Cortex of kidney (tissue), 1 donor: ENCODE data around the gene WDR59.
"Not testable (repeated sequence)": the region's sequence is repeated elsewhere in the genome, so short reads cannot be mapped to it uniquely, and the experiment has no call there.

Source experiments
- DNase-seq: peaks from one replicate; lab custom pipeline; 2025; lab: John Stamatoyannopoulos, UW

Gene WDR59

GRCh38 chr16:75012380-75013081 is 27.6 kb upstream of the WDR59 start:
- no peak for DNase-seq

GRCh38 chr16:75011634-75012307 is 26.8 kb upstream of the WDR59 start:
- DNase-seq = no peak

DNA sequence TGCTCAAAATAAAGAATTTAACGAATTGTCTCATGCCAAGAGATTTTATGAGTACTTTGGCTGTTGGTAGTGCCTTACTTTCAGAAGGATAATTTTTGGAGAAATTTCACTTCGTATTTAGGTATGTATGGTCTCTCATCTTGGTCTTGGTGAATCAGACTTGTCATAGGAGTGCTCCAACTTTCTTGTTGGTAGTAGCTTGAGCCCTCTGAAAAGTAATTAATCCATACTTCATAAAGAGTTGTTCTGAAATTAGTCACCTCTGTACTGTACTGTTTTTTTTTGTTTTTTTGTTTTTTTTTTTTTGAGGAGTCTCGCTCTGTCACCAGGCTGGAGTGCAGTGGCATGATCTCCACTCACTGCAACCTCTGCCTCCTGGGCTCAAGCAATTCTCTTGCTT is 25.5 kb upstream of the WDR59 start:
- no peak for DNase-seq

GRCh38 chr16:75007443-75007842 is 22.5 kb upstream of the WDR59 start:
- no peak for DNase-seq

DNA sequence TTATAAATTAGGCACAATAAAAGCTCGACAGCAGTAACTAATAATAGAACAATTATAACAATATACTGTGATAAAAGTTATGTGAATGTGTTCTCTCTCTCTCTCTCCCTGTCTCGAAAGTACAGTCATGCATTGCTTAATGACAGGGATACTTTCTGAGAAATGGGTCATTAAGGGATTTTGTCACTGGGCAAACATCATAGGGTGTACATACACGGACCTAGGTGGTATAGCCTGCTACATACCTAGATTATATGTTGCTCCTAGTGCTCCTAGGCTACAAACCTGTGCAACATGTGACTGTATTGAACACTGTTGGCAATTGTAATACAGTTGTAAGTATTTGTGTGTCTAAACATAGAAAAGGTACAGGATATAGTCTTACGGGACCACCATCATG is 20.8 kb upstream of the WDR59 start:
- no peak for DNase-seq

DNA sequence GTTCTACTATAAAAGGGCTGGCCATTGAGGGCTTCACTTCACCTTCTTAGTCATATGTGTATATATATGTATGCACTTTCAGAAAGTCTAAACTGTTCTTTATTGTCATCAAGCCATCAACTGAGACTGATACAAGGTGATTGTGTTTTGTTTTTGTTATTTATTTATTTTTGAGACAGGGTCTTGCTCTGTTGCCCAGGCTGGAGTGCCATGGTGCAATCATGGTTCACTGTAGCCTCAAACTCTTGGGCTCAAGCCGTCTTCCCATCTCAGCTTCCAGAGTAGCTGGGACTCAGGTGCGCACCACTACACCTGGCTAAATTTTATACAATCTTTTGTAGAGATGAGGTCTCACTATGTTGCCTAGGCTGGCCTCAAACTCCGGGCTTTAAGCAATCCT is 19.5 kb upstream of the WDR59 start:
- no peak for DNase-seq

DNA sequence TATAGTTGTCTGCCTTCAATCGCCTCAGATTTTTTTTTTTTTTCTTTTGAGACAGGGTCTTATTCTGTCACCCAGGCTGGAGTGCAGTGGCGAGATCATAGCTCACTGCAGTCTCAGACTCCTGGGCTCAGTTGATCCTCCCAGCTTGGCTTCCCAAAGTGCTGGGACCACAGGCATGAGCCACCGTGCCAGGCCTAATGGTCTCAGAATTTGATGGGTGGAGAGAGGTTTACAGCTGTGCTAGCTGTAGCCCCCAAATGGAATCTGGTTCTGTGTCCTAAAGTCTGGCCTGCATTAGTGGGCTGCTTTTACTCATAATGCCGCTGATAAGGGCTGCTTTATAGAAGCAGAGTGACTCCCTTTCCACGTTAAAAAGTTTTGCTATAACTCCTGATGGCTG is 19.0 kb upstream of the WDR59 start:
- no peak for DNase-seq

DNA sequence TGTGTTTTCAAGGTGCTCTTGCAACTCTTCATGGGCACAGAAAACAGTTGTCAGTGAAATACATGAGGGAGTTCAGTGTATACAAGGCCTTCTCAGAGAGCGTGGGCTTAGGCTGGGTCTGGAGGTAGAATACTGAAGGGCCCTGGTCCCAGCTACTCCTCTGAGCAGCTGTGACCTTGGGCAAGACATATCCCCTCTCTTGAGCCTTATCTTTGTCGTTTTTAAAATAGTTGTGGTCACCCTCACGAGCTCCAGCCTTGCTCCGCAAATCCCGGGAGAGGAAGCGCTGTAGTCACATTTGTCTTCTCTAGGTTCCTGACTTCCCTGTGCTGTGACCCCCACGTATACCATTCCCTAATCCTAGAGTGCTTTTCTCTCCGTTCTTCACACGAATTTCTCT is 17.6 kb upstream of the WDR59 start:
- no peak for DNase-seq

DNA sequence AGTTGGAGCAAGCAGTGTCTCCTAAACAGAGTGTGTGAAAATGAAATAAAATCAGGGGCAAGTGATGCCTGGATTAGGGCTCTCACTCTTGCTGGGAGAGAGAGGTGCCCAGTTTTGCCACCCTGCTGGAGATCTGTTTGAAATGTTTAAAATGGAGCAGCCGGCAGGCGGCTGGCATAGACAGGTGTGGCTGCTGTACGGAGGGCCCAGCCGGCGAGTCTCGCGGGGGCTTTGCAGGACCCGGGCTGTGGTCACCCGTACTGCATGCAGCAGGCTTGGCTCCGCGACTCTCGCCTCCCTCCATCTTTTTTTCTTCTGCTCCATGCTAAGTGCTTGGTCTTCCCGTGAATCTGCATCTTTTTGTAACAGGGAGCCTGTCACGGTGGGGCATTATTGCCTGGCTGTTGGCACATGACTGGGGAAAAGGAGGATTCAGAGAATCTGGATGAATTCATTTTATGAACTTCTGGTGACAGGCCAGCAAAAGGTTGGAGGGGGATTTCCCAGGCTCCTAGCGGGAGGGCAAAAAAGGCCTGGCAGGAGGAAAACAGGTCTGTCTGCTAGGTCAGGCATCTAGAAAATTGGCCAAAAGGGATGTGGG is 15.7 kb upstream of the WDR59 start:
- DNase-seq = no peak

GRCh38 chr16:74999609-75000480 is 14.9 kb upstream of the WDR59 start:
- DNase-seq = no peak

- no peak for DNase-seq
Measured at GRCh38 chr16:74999219-74999608, 14.3 kb upstream of the WDR59 start.

GRCh38 chr16:74998481-74999218 is 13.7 kb upstream of the WDR59 start, which contains the start of gene ZNRF1:
ZNRF1 (plus strand) TSS chr16:74999024; CDS start chr16:74999672, 648 bp downstream.
- DNase-seq = no peak

DNA sequence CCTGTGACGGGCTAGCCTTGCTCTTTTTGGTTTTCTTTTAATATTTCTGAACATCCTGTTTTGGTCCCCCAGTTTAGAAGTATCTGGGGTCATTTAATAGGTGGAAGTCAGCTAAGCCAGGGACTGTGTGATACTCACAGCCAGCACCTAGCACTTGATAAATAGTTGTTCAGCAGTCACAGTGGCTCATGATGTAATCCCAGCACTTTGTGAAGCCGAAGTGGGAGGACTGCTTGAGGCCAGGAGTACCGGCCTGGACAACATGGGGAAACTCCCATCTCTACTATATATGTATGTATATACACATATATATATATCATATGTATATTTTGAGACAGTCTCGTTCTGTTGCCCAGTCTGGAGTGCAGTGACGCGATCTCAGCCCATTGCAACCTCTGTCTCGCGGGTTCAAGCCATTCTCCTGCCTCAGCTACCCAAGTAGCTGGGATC is 12.1 kb upstream of the WDR59 start:
- DNase-seq = no peak

DNA sequence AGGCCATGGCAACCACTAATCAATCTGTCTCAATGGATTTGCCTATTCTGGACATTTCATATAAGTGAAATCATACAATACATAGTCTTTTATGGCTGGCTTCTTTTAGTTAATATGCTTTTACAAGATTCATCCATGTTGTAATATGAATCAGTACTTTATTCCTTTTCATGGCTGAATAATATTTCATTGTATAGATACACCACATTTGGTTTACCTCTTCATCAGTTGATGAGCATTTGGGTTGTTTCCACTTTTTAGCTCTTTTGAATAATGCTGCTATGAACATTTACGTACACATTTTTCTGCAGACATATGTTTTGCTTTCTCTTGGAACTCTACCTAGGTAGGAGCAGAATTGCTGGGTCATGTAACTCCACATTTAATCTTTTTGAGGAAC is 11.1 kb upstream of the WDR59 start:
- DNase-seq = no peak

DNA sequence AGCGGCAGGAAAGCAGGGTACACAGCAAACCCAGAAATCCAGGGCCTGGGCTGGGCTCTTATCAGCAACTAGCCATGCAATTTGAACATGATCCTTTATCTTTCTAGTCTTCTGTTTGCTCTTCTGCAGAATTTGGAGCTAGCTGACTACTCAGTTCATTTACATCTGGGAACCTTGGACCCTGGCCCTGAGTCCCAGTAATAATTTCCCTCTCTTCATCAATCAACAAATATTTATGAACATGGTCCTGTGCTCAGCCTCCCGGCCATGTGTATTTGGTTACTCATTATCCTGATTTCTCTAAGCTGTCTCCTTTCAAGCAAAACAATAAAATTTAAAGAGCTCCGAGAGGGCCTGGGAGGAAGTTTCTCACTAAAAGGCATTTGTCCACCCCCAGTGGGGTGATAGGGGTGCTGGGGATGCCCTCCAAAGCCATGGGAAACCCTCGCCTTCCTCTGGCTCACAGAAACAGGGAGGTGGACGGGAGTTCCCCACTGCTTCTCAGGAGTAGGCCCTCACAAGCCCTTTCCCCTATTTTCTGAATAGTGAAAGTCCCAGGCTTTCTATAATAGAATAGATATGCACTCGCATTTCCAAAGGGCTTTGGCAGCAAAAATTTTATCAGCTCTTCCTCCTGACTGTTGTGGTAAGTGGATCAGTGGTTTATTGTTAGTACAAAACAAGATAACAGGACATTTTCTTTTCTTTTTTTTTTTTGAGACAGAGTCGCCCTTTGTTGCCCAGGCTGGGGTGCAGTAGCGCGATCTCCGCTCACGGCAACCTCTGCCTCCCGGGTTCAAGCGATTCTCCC is 6.9 kb upstream of the WDR59 start:
- DNase-seq = no peak

DNA sequence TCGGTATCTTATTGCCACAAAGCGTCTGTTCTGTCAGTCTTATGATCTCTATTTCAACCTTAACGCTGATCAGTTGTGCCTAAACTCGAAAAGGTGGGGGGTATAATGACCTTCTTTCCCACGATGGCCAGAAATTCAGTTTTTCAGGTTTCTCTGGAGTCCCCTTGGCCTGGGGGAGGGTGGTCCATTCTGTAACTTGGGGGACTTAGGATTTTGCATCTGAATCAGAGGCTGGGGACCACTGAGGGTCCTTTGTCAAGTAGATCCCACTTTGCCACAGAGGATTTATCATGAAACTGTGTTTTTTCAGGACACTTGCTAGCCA is 6.3 kb upstream of the WDR59 start:
- DNase-seq = no peak

DNA sequence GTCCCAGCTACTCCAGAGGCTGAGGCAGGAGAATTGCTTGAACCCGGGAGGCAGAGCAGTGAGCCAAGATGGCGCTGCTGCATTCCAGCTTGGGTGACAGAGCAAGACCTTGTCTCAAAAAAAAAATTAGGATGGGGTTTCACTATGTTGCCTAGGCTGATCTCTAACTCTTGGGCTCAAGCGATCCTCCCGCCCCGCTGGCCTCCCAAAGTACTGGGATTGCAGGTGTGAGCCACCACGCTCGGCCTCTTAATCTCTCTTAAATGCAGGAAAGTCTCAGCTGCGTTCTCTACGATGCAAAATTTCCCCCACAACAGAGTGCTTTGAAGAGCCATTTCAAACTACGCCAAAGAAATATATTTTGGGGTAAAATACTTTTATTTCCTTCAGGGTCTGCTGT is 5.9 kb upstream of the WDR59 start:
- no peak for DNase-seq

- not testable (repeated sequence) for DNase-seq
Measured at GRCh38 chr16:74989864-74990263, 4.9 kb upstream of the WDR59 start.

GRCh38 chr16:74987027-74987681 is 2.2 kb upstream of the WDR59 start:
- no peak for DNase-seq

- DNase-seq = no peak
Measured at GRCh38 chr16:74984194-74984528, 762 bp downstream of the WDR59 start.

- no peak for DNase-seq
Measured at GRCh38 chr16:74982256-74982655, 2.7 kb downstream of the WDR59 start.
